KOPT-K1 (cell line): ENCODE results near the gene C18orf32.

ENCODE experiments used
- H3K27ac ChIP-seq: fragments of 200-600 bp; sonication (generic); 2 replicates; pipeline ENCODE4 v1.5.1; 2016; ENCODE audit warnings: antibody characterized with exemption, mild to moderate bottlenecking, low read depth, low read length; ENCODE audit not compliant: poor library complexity, severe bottlenecking
- H3K36me3 ChIP-seq: fragments of 200-600 bp; sonication (generic); 2 replicates; pipeline ENCODE4 v1.5.1; 2017; ENCODE audit warnings: antibody characterized with exemption, mild to moderate bottlenecking, low read length, moderate library complexity; ENCODE audit not compliant: insufficient read depth
- H3K9me3 ChIP-seq: fragments of 200-600 bp; sonication (generic); 2 replicates; pipeline ENCODE4 v1.5.1; 2017; ENCODE audit warnings: antibody characterized with exemption, low read length, mild to moderate bottlenecking; ENCODE audit not compliant: insufficient read depth, poor library complexity, severe bottlenecking

Gene C18orf32

DNA sequence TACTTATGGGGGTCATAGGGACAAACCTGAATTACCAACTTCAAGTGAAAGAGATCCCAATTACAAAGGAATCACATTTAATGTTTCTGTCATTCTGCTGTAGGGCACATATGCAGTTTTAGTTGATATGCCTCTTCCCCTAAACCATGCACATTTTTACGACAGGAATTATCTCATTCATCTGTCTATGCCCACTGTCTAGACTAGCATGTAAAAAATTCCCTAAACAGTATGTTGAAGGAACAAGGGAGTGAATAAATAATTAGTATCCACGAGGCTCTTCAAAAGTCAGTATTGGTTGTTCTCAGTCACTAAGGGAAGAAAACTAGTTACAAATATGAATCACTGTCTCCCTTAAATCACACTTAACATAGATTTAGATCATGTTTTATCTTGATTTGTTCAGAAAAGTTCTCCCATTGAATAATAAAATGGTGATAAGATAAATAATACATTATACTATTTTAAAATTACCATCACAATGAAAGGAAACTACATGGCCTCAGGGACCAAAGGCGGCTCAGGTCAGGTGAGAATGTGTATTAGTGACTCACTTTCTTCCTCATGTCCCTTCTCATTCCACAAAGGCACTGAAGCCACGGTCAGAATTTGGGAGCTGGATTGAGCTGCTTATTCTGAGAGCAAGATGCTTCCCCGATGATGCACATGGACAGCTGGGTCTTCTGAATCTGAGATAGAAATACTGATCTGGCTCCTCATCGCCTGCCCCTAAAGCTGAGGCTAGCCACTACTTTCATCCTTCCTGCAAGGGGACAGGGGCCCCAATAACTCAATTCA is 55.7 kb downstream of the C18orf32 start:
- Histone ChIP-seq H3K9me3 (no peaks in the 10 kb centered on the region), H3K36me3 (peaks cover 35% of the 10 kb centered on the region), H3K27ac (no peak overlapping the region)
